Testis (tissue), 3 donors: Measurements from ENCODE around the gene DAB2. TPM values are rescaled to one million over a fixed set of nuclear protein-coding genes. Genes with fewer than 3 reads are reported as not detected.
"Not testable (repeated sequence)": the region's sequence is repeated elsewhere in the genome, so short reads cannot be mapped to it uniquely, and the experiment has no call there.

ENCODE experiments used
- DNase-seq: peaks from one replicate; pipeline ENCODE4 v3.0.0-alpha.2; 2019
- H3K27ac ChIP-seq, 2 donors: fragments of 200-600 bp; sonication (generic); one replicate each; pipeline ENCODE4 v1.5.1; 2019
- H3K27me3 ChIP-seq: fragments of 200-600 bp; sonication (generic); one replicate; pipeline ENCODE4 v1.5.1; 2019
- H3K36me3 ChIP-seq: fragments of 200-600 bp; sonication (generic); one replicate; pipeline ENCODE4 v1.5.1; 2017; ENCODE audit warnings: low read depth; ENCODE audit errors: missing control alignments
- H3K4me1 ChIP-seq: fragments of 200-600 bp; sonication (generic); one replicate; pipeline ENCODE4 v1.5.1; 2019
- H3K4me3 ChIP-seq, 2 donors: fragments of 200-600 bp; sonication (generic); one replicate each; pipeline ENCODE4 v1.5.1; 2017 to 2019
- H3K9me3 ChIP-seq: fragments of 200-600 bp; sonication (generic); one replicate; pipeline ENCODE4 v1.5.1; 2017
- POLR2A ChIP-seq: fragments of 450-650 bp; IDR thresholded peaks from one replicate; pipeline ENCODE4 v1.6.1; 2017; ENCODE audit warnings: antibody characterized with exemption, mild to moderate bottlenecking, moderate library complexity
- WGBS, 2 donors: methylation state at CpG; one replicate each; pipeline ENCODE4 v1.1.5; 2018; 5-methylcytosine and 5-hydroxymethylcytosine counted together
- intact Hi-C: fragments of 100-400 bp; cut with DNase I; formaldehyde crosslinking; loops from one replicate; pipeline ENCODE4 v1.15.1; 2023; ENCODE audit warnings: low total_unique reads
- polyA plus RNA-seq: library from polyadenylated mRNA; stranded (reverse); fragments of 350-450 nt; fragmentation: Illumina TruSeq; extraction: RNeasy Lipid Tissue Mini Kit (QIAGEN cat#74804); gene quantifications from one replicate; pipeline ENCODE4 v1.2.3, GENCODE V29; 2014; ENCODE audit warnings: low read depth, low replicate concordance; ENCODE audit not compliant: insufficient read depth
- total RNA-seq, 2 donors: library from RNA; depleted of rRNA; stranded (reverse); fragments of >200 nt; gene quantifications; one replicate each; pipeline ENCODE4 v1.2.3, GENCODE V29; 2016
- TF ChIP-seq, protein P1 (sequence below), 3 experiments: fragments of 450-650 bp in 2 of 3; fragments of 200-600 bp in 1 of 3; sonication (generic) in 1 of 3; IDR thresholded peaks; one replicate each; pipeline ENCODE4 v1.5.1; 2016 to 2019; ENCODE audit warnings: antibody characterized with exemption in 3 of 3, mild to moderate bottlenecking in 2 of 3, moderate library complexity in 1 of 3

The DAB2 gene
- total and polyA plus RNA-seq, 3 donors from 2014 or later: 12.9 to 56.2 (median 29.7) TPM

DNA sequence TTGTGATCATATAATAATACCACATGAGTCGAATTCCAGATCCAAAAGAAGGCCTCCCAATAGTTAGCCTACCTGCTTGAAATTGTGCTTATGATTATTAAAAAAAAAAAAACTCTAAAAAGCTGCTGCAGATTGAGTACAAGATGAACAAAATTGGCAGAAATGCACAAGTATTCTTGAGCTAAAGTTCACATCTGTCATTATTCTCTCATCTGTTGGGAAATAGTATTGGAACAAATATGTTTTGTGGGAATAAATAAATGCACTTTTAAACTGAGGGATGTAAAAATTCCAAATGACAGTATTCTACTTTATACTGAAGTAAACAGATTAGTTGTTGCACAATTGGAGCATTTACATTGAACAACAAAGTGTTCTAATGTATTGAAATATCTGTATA, 15.7 kb downstream of the DAB2 start:
- Histone ChIP-seq H3K4me3 (no peak overlapping the region), H3K36me3 (no peaks in the 10 kb centered on the region), H3K4me1 (peaks cover 3% of the 10 kb centered on the region), H3K9me3 (no peaks in the 10 kb centered on the region), H3K27ac (no peak overlapping the region), H3K27me3 (no peaks in the 10 kb centered on the region)
- no peak for DNase-seq
- TF ChIP-seq, protein P1, sequence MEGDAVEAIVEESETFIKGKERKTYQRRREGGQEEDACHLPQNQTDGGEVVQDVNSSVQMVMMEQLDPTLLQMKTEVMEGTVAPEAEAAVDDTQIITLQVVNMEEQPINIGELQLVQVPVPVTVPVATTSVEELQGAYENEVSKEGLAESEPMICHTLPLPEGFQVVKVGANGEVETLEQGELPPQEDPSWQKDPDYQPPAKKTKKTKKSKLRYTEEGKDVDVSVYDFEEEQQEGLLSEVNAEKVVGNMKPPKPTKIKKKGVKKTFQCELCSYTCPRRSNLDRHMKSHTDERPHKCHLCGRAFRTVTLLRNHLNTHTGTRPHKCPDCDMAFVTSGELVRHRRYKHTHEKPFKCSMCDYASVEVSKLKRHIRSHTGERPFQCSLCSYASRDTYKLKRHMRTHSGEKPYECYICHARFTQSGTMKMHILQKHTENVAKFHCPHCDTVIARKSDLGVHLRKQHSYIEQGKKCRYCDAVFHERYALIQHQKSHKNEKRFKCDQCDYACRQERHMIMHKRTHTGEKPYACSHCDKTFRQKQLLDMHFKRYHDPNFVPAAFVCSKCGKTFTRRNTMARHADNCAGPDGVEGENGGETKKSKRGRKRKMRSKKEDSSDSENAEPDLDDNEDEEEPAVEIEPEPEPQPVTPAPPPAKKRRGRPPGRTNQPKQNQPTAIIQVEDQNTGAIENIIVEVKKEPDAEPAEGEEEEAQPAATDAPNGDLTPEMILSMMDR (IDR thresholded peaks at IDR 0.05): no peak
- no peak for TF ChIP-seq POLR2A
- intact Hi-C loops: no loop called here
- 87 to 88% methylated on average over 1 of the region's 1 CpG for WGBS, 2 donors

DNA sequence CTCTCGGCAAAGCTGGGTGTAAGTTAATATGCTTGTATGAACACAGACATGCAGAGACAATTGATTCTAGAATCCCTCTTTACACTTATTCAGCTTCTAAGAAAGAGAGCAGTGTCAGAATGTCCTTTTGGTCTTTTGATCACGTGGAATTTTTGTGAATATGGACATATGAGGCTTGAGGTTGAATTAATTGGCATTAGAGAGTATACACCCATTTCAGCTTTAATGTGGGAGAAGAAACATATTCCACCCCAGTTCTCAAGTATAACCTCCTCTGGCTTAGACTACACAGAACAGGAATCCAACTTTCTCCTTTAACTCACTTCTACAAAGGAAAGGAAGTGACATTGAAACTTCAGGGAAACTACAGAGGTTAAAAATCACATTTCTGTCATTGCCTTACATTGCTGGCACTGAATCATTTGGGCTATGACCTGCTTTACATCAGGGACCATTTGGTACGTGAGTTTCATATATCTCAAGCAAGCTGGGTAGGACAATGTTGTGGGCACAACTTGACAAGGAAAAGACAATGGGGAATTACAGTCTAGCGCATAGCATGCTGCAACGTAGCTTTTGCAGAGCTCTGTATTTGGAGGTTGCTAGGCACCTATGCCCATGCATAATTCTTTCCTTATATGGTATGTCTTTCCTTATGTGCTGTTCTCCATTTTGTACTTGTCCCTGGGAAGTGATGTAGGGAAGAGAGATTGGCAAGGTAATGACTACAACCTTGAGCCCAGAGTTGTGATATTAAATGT, 19.5 kb downstream of the DAB2 start:
- H3K9me3 ChIP-seq: no peaks in the 10 kb centered on the region
- peaks cover 16% of the 10 kb centered on the region for H3K4me1 ChIP-seq
- DNase-seq: no peak
- H3K27ac ChIP-seq: no peak overlapping the region
- TF ChIP-seq POLR2A: no peak
- TF ChIP-seq, protein P1 (IDR thresholded peaks at IDR 0.05): no peak
- intact Hi-C loops: no loop called here
- 45 to 55% methylated on average over 5 of the region's 5 CpGs for WGBS, 2 donors
- no peaks in the 10 kb centered on the region for H3K27me3 ChIP-seq
- no peak overlapping the region for H3K4me3 ChIP-seq
- H3K36me3 ChIP-seq: no peaks in the 10 kb centered on the region

DNA sequence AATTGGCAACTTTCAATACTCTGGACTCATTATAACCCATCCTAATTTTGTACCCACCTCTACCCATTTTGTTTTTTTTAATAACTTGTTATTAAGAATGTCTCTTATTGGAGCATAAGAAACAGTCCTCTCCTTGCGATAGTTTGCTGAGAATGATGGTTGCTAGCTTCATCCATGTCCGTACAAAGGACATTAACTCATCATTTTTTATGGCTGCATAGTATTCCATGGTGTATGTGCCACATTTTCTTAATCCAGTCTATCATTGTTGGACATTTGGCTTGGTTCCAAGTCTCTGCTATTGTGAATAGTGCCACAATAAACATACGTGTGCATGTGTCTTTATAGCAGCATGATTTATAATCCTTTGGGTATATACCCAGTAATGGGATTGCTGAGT, 21.0 kb downstream of the DAB2 start:
- DNase-seq, H3K36me3 ChIP-seq, intact Hi-C loops, H3K27ac ChIP-seq, H3K9me3 ChIP-seq, H3K27me3 ChIP-seq, H3K4me3 ChIP-seq: not testable (repeated sequence)
- peaks cover 19% of the 10 kb centered on the region for H3K4me1 ChIP-seq
- 89 to 94% methylated on average over 3 of the region's 3 CpGs for WGBS, 2 donors

DNA sequence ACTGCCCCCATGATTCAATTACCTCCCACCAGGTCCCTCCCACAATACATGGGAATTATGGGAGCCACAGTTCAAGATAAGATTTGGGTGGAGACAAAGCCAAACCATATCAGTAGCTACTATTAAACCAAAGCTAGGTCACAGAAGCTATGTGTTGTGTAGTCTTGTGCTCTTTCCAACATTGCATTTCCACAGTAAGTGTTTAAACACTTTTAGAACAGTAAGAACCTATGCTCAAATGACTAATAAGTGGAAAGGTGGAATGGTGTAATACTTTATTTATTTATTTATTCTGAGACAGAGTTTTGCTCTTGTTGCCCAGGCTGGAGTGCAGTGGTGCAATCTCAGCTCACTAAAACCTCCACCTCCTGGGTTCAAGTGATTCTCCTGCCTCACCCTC, 22.6 kb downstream of the DAB2 start:
- H3K4me3 ChIP-seq, intact Hi-C loops, H3K27me3 ChIP-seq, H3K36me3 ChIP-seq, H3K27ac ChIP-seq, DNase-seq, H3K9me3 ChIP-seq: not testable (repeated sequence)
- H3K4me1 ChIP-seq: peaks cover 19% of the 10 kb centered on the region

DNA sequence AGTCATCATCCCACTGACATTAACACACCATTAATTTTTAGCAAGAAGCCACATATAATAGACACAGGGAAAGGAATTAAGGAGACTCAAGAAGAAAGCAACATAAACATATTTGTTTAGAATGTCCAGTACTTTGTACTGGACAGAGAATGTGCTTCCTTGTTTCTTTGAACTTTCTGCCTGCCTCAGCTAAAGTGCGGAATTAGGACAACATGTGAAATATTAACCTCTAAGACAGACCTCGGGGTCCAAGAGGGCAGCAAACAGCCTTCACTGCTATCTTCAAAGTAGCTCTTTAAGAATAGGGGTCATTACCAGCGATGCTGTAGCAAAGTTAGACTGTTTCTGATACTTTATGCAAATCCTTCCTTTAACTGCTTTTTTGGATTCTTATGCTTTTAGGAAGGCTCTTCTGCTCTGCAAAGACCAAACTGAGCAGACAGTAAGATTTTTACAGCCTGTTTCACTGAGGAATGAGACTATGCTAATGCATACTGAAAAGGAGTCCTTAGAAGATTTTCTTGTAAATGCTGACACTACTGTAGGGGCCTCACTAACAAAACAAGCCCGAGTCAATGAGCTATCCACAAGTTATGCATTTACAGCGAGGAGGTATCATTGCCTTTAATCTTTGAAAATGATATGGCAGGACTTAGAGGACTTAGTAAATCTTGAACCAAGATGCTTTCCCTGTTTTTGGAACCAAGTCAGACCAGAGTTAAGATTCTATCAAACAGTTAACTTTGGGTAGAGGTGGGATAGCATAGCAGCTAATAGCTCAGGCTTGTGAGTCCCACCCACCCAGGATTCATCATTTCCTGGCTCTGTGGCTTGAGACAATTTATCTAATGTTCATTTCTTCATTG, 23.8 kb downstream of the DAB2 start:
- 40 to 43% methylated on average over 5 of the region's 5 CpGs for WGBS, 2 donors
- H3K36me3 ChIP-seq: no peaks in the 10 kb centered on the region
- TF ChIP-seq POLR2A: no peak
- TF ChIP-seq, protein P1 (IDR thresholded peaks at IDR 0.05): no peak
- no peak for DNase-seq
- intact Hi-C loops: no loop called here
- peak overlapping the region in 1 of 2 donors; percentile 70 for H3K27ac ChIP-seq
- H3K27me3 ChIP-seq: no peaks in the 10 kb centered on the region
- no peaks in the 10 kb centered on the region for H3K9me3 ChIP-seq
- no peak overlapping the region for H3K4me3 ChIP-seq
- H3K4me1 ChIP-seq: peaks cover 19% of the 10 kb centered on the region
